ENCODE results near the gene SPOP.
"Not testable (repeated sequence)": the region's sequence is repeated elsewhere in the genome, so short reads cannot be mapped to it uniquely, and the experiment has no call there.

The SPOP gene

DNA sequence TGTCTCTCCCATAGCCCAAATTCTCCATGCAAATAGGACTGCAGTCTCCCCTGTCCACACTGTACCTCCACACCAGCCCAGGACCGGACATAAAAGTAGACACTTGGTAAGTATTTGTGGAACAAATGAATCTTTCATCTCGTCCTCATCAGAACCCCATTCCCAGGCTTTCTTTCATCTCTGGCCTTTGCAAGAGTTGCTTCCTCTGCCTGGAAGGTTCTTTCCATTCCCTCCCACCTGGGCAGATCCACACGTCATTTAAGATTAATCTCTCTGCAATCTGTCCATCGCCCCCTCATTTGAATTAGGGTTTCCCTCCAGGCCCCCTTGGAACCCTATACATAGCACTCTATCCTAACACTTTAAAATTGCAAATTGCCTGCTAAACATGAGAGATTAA, 106.1 kb downstream of the SPOP start:
- no peak for DNase-seq

DNA sequence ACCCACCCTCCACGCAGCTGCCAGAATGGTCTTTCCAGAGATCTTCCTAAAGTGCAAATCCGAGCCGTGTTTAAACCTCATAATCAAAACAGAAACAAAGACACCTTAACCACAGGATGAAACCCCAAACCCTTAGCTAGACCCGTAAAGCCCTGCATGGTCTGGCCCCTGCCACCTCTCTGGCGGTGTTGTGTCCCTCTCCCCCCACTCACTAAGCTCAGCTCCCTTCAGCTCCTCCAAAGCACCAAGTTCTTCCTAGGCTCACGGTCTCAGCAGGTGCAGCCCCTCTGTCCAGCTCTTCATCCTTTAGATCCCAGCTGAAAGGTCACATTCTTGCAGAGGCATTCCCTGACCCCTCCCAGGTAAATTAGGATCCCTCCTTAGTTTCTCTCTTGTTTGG, 106.6 kb downstream of the SPOP start:
- no peak for DNase-seq

DNA sequence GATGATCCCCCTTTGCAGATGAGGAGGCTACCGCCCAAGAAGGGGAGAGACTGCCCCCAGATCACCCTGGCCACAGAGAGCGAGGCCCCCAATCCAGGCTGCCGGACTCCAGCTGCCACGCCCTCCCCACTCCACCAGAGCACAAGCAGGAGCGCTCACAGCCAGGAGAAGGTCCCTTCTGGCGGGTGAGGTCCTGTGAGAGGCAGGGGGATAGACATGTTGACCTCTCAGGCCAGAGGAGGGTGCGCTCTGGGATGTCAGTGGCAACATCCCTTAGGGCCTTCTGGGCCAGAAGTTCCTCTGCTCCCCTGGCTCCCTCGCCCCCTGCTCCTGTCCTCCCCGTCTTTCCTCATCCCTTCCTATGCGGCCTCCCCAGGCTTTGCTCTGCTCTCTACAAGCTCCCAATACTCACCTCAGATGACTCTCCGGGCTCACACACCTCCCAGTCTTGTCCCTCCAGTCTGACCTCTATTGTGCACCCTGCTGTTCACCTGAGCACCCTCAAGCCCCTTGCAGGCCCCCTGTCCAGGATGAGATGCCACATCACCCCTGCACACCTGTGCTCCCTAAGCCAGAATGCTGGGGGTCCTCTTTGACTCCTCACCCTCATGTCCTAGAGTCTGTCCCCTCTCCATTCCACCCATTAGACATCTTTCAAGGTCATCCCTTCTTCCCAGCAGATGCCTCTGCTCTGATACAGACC, 107.2 kb downstream of the SPOP start:
- no peak for DNase-seq

DNA sequence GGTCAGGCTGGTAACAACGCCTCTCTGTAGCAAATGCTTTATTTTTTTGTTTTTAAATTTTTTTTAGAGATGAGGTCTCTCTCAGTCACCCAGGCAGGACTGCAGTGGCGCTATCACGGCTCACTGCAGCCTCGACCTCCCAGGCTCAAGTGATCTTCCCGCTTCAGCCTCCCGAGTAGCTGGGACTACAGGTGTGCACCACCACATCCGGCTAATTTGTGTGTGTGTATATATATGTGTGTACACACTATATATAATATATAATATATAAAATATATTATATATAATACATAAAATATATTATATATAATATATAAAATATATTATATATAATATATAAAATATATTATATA, 109.2 kb downstream of the SPOP start:
- peak in 1 of 5 experiments; percentile 20 for DNase-seq

DNA sequence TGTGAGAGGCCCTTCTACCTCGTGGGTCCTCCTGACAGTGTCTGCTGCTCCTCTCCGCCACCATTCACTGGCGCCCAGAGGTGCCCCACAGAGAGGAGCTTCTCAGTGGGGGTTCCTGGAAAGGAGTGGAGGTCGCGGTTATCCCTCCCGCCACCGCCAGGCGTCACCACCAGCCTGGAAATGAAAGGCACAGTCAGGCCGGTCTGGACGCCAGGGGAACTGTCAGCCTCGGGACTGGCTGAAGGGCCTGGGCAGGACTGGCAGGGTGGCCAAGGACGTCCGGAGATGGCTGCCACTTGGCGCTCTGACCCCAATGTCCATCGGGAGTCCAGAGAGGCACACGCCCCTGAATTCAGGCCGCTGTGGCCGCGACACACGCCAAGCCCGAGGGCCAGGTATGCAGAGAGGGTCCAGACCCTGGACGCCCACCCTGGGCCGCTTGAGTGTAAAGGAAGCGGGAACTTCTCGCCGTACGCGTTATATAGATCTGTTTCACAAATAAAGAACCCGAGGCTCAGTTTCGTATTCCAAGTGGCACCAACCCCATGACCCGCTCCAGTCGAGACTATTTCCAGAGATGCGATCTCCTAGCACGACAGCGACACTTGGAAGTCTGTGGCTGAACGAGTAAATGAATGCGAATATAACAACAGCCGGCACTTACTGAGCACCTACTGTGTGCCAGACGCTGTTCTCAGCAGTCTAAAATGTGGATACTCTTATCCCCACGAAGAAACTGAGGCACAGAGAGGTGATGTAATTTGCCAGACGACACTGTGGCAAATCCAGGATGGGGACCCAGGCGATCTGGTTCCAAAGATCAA, 109.8 kb downstream of the SPOP start:
- peak; percentile 60 to 78 (median 68) for DNase-seq

DNA sequence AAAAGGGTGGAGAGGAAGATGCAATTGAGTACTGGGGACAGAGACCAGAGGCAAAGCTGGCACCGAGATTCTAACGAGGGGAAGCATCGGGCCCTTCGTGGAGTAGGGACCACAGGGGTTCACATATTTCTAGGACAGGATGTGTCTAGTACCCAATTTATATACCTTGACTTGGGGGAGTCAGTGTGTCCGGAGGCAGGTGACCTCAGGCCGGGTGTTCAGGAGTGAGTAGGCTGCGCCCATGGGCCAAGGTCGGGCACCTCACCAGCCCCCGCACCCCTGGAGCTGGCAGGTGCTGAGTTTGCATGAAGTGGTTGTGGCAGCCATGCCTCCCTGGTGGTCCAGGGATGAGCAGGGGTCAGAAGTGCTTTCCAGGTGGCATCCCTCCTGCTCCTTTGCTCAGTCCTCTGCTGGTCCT, 110.8 kb downstream of the SPOP start:
- no peak for DNase-seq

DNA sequence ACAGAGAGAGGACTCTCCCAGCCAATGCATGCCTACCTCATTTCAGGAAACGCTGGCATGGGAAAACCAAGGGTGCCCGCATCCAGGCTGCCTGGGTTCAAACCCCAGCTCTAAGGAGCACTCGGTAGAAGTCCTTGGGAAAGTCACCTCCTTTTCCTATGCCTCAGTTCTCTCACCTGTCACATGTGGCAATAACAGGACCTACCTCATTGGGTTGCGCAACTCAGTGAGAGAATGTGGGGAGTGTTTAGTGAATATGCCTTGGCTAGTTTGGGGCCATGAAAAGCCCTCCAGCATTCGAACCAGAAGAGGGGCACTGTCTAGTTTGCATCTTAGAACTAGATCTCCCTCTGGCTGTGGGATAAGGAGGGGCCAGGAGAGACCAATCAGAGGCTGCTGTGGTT, 111.2 kb downstream of the SPOP start:
- no peak for DNase-seq

DNA sequence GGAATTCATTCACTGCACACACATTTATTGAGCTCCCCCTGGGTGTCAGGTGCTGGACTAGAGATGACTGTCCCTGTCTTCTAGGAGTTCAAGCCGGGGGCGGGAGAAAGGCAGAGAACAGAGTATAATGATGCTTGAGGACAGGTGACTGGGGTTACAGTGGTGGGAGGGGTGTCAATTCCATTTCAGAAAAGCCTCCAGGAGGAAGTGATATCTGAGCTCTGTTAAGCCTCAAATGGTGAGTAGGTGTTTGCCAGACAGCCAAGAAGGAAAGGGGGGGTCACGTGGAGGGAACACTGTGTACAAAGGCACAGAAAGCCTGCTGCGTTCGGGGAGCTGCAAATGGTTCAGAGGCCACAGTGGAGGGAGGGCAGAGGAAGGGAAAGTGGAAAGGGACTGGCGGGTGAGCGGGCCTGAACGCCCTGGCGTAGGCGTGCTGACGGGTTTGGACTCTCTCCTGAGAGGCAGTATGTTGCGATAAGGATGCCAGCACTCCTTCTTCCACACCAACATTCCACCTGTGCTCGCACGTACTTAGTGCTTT, 111.9 kb downstream of the SPOP start:
- no peak for DNase-seq

DNA sequence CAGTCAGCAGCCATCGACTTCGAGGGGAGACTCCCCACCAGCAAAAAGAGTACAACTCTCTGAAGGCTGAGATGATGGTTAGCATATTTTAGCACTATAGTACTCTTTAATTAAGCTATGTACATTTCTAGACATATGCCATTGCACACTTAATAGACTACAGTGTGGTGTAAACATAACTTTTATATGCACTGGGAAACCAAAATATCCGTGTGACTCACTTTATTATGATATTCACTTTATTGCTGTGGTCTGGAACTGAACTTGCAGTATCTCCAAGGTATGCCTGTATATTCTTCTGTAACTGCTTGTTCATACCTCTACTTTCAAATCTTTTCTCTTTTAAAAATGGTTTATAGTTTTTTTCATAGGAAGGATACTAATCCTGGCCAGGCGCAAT, 113.3 kb downstream of the SPOP start:
- no peak for DNase-seq

DNA sequence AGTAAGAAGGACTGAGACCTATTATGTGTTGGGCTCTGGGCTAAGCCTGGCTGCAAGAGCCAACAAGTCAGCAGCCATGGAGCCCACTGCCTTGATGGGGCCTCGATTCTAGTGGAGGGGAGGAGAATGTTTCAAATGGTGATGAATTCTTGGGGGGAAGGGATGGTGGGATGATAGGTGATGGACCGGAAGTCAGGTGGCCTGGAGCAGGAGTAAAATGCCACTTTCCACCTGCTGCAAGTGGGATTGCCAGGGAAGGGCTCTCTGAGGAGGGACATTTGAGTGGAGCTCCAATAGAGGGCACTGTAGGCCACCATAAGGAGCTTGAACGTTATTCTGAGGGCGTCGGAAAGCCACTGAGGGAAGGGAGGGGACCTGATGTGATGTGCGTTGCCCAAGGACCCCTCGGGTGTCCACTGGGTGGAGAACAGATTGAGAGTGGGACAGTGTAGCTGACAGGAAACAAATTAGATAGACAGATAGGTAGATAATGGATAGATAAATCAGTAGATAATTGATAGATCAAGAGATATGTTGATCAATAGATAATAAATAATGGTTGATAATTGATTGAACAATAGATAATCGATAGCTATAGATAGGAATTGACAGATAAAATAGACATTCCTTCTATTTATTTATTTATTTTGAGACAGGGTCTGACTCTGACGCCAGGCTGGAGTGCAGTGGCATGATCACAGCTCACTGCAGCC, 120.4 kb downstream of the SPOP start:
- peak in 1 of 5 experiments; percentile 52 for DNase-seq

DNA sequence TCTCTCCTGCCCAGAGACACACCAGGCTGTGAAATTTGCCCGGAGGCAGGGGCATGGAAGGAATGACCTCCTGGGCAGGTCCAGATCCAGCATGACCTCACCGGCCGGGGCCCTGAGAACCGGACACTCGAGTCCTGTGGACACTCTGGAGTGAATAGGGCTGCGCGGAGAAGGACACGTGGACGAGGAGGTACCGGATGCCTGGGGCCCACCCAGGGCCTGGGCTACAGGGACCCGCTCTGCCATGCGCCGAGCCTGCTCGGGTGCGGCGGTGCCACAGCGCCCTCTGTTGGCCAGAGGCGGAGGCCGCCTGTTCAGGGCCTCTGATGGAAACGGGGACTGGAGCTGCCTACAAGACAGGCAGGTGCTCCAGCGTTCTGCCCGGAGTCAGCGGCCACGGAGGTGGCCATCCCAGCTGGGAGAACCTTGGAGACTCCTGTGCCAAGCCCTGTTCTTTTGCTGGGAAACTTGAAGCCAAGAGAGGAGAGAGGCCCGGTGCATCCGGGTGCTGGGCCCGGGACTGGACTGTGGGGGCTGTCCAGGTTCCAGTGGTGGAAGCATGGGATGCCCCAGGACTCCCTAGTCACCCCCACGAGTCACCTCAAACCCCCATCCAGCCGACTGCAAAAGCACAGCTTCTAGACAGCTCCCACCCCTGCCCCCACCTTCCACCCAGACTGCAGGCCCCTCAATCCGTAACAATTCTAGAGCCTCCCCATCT, 121.5 kb downstream of the SPOP start:
- peak; percentile 65 to 75 (median 69) for DNase-seq

DNA sequence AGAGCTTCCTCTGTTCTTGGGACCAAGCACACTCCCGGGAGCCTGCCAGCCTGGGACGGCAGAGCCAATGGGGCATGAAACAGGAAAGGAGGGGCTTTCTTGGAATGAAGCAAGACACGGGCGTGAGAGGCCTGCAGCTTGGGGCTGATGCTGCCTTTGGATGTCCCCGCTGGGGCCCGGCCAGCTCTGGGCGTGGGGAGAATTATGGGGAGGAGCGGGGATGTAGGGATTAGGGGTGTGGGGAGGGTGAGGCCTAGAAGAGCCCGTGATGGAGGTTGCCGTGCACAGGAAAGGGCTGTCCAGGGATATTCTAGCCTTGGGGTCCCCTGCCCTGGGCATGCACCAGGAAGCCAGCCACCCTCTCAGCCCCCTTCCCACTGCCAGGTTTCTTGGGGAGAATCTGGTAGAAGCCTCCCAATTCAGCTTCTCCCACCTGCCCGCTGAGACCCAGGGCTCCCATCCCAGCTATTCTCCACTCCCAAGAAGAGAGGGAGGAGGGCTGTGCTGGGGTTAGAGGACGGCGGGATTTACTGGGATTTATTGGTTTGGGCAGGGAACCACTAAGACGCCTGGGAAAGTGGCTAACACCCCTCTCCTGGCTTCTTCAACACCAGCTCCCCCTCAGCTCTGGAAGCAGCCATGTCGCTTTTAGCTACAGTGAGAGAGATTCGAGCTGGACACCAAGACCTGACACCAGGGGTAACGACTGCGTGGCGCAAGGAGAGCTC, 122.2 kb downstream of the SPOP start:
- DNase-seq, result no peak

DNA sequence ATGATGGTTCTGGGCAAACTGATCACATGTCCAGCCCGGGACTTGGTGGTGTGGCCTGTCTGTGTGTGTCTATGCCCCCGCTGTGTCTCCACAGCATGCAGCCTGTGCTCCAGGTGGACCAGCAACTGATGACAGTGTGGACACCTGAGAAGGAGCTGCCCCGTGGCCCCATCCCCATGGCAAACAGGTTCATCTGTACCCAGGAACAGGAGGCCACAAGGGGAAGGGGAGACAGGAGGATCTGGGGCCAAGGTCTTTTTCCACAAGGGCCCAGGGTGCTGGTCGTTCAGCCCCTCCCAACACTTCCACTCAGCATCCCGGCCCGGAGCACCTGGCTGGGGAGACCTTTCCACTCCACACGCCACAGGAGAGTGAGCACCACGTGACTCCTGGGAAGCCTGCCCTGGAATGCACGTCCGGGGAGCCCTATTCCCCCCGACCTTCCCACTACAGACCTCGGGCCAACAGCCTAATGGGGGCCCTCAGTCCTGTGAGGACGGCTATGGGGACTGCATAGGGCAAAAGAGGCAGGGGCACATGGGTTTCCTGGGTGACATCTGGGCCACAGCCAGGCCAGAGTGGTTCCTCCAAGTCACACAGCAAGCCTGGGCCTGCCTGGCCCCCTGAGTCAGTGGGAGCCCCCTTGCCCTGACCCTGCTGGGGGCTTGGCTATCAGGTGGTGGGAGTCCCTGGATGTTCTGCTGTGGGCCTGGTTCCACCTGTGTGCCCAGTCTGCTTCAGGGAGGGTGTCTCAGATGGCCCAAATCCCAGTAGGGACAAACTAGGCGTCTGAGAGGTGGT, 123.0 kb downstream of the SPOP start:
- no peak for DNase-seq

DNA sequence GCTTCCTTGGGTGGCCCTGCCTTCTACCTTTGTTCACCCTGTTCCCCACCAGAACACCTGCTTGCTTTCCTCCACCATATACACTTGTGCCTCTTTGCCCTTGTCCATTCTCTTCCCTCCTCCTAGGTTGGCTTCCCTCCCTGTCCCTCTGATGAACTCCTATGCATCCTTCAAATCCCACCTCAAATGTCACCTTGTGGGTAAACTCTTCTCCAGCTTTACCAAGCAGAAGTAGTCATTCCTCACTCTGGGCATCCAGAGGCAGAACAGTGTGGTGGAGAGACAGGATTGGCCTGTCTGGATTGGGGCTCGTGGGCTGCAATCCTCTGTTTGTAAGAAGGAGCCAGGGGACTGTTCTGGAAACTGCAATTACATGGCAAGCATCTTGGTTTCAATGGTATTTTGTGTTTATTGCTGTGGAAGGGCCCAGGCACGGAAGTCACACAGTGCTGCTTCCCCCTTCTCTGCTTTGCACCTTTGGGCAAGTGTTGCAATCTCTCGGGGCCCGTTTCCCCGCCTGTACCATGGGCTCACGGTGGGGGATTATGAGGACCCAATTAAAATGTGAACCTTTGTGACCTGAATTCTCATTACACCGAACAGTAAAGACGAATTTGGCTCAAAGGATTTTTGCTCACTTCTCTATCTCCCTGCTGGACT, 124.1 kb downstream of the SPOP start:
- no peak for DNase-seq

DNA sequence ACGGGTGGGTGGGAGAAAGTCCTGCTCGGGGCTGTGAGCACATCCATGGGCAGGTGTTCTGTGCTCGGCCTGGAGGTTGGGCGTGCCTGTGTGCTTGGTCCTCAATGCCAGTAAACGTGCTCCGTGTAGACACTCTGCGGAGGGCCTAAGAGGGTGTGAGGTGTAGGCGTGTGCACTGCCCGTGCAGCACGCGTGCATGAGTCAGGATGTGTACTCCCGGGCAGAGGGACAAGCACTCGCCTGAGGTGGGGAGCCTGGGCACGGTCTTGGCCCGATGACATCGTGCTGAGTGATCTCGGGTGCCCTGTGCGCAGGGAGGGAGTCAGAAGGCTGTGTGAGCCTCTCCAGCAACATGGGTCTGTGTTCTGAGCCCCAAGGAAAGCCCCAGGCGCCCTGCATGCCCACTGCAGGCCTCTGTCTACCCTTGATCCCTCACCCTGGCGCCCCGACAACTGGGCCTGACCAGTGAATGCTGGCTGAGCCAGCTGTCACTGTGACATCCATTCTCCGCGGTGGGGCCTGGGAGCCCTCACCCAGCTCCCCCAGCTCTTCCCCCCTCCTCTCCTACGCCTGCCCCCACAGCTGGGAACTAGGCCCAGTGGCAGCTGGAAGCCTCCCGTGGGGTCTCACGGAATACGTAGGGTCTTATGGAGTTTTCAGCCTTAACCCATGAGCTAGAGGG, 125.7 kb downstream of the SPOP start:
- no peak for DNase-seq

DNA sequence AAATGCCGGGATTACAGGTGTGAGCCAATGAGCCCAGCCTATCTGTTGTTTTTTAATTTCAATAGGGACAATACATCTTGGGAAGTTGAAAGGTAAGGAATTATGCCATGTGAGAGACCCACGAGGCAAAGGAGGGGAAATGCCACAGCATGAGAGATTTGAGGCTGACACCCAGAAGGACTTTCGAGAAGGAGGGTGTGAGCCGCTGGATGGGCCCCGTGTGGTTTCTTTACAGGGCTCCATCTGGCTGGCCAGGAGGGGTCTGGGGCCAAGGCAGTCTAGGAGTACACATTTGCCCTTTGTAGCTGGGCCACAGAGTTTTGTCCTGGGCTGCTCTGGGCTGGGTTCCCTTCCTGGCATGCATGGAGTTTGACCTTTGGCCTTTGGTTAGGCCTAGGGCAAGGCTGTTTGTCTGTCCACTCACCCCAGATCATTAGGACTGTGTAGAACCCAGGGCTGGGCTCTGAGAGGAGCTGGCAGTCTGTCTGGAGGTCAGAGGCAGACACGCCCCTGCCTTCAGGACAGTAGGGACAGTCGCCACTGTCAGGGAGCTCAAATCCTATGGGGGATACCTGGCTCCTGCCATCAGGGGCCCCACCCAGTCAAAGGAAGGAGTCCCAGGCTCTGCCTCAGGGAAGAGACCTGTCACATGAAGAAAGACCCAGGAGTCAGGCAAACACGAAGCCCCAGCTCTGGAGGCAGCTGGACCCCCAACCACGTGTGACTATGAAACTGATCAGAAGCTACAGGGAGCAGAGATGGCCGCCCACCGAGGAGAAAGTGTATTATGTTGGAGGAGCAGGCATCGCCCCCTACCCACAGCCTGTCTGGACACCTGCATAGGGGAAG, 126.5 kb downstream of the SPOP start:
- DNase-seq, result no peak

DNA sequence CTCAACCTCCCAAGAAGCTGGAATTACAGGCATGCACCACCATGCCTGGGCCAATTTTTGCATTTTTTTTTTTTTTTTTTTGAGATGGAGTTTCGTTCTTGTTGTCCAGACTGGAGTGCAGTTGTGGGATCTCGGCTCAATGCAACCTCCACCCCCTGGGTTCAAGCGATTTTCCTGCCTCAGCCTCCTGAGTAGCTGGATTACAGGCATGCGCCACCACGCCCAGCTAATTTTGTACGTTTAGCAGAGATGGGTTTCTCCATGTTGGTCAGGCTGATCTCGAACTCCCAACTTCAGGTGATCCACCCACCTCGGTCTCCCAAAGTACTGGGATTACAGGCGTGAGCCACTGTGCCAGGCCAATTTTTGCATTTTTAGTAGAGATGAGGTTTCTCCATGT, 127.1 kb downstream of the SPOP start:
- DNase-seq, result not testable (repeated sequence)

DNA sequence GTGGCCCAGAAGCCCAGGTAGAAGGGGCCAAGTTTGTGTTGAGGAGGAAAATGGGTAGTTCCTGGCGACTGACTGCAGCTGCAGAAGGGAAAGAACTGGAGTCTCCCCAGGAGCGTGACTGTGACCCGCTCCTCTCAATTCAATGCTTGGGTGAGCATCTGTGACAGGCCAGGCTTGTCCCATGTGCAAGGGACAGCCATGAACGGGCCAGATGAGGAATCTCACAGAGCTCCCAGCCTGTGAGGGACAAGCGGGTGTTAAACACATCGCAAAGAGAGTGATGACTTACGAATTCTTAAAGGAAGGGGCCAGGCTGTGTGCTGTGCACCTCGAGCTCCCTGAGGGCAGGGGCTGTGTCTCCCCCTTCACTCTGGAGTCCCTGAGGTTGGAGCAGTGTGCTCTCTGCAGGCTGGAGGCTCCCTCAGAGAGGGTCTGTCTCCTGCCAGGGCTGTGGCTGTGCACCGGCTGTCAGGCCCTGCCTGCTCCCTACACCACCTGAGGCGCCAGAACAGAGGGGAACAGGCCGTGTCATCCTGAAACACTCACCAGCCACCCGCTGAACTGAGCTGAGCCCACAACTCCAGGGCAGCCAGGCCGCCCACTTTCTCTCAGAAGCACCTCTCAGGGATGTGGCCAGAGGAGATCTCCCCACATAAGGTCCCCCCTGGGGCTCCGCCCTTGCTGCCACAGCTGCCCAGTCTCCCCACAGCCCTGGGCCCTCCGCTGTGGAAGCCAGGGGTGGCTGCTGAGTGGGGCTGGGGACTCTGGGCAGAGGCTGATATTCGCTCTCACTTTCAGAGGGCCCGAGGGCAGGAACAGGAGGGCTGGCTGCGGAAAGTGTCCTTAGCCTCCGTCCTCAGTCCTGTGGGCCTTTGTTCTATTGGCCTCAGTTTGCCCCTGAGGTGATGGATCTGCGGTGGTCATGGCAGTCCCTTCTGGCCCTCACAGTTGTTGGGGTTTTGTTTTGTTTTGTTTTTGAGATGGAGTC, 127.9 kb downstream of the SPOP start:
- DNase-seq, result no peak
